ENCODE measurements around the gene SIGLEC9.

GRCh38 chr19:51084505-51084904 is 40.2 kb upstream of the SIGLEC9 start:
- TF ChIP-seq CTCF (IDR thresholded peaks at IDR 0.05; ENCODE audit: low read length) (no peak), EZH2 (IDR thresholded peaks at IDR 0.05; ENCODE audit: borderline replicate concordance, low read length) (no peak)
